Measurements from ENCODE around the gene XPOT.

- TF ChIP-seq, protein P1, sequence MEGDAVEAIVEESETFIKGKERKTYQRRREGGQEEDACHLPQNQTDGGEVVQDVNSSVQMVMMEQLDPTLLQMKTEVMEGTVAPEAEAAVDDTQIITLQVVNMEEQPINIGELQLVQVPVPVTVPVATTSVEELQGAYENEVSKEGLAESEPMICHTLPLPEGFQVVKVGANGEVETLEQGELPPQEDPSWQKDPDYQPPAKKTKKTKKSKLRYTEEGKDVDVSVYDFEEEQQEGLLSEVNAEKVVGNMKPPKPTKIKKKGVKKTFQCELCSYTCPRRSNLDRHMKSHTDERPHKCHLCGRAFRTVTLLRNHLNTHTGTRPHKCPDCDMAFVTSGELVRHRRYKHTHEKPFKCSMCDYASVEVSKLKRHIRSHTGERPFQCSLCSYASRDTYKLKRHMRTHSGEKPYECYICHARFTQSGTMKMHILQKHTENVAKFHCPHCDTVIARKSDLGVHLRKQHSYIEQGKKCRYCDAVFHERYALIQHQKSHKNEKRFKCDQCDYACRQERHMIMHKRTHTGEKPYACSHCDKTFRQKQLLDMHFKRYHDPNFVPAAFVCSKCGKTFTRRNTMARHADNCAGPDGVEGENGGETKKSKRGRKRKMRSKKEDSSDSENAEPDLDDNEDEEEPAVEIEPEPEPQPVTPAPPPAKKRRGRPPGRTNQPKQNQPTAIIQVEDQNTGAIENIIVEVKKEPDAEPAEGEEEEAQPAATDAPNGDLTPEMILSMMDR (IDR thresholded peaks at IDR 0.05) = no peak
- TF ChIP-seq POLR2AphosphoS5 (IDR thresholded peaks at IDR 0.05) = no peak
- no peak for TF ChIP-seq POLR2A (IDR thresholded peaks at IDR 0.05)
- TF ChIP-seq EP300 (IDR thresholded peaks at IDR 0.05) = no peak
Observed at GRCh38 chr12:64450711-64451486, 46.7 kb downstream of the XPOT start.
